GM11168 (cell line): Measurements from ENCODE around the gene HOXA11.

Source experiments
- in situ Hi-C: fragments of 300-500 bp; cut with MboI; formaldehyde crosslinking; loops from one replicate; pipeline ENCODE4 v1.12.0; 2022; ENCODE audit warnings: low sequenced_read_pairs; ENCODE audit not compliant: unreplicated experiment

Gene HOXA11

GRCh38 chr7:27208998-27209397 lies 24.0 kb upstream of the HOXA11 start:
- in situ Hi-C loops = loop anchor here (10.0 to 25.0 kb wide), 3 partner anchors 378 to 716 kb away; no protein-coding TSS in a partner anchor

DNA sequence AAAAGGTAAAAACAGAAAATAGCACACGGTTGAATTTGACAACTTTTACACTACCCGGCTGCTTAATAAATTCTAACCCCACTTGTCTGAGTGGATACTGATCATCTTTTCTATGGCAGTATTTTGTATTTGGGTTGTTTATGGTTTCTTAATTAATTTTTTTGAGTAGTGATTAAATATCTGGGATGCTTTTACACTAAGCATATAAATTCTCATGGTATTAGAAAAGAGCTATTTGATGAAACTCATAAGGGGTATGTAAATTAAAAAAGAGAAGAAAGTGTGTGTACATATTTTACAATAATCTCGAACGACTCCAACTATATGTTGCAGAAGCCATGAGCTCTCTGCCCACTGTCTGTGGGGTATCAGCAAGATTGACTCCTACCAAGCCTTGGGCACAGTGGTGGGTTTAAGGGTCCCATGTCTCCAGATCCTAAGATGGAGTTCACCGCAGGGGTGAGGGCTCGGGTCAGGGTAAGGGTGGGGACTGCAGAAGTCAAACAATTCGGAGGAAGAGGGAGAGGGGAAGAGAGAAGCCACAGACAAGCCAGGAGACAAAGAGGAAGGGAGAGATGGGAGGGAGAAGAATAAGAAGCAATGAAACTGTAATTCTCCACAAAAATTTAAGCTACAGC lies 22.4 kb upstream of the HOXA11 start:
- in situ Hi-C loops = loop anchor here (10.0 to 25.0 kb wide), 3 partner anchors 380 to 717 kb away; no protein-coding TSS in a partner anchor

GRCh38 chr7:27205325-27206280 lies 20.6 kb upstream of the HOXA11 start:
- in situ Hi-C loops = loop anchor here (10.0 to 25.0 kb wide), 3 partner anchors 382 to 719 kb away; no protein-coding TSS in a partner anchor

GRCh38 chr7:27204851-27205322 lies 19.9 kb upstream of the HOXA11 start:
- in situ Hi-C loops = loop anchor here (10.0 to 25.0 kb wide), 3 partner anchors 382 to 720 kb away; no protein-coding TSS in a partner anchor

DNA sequence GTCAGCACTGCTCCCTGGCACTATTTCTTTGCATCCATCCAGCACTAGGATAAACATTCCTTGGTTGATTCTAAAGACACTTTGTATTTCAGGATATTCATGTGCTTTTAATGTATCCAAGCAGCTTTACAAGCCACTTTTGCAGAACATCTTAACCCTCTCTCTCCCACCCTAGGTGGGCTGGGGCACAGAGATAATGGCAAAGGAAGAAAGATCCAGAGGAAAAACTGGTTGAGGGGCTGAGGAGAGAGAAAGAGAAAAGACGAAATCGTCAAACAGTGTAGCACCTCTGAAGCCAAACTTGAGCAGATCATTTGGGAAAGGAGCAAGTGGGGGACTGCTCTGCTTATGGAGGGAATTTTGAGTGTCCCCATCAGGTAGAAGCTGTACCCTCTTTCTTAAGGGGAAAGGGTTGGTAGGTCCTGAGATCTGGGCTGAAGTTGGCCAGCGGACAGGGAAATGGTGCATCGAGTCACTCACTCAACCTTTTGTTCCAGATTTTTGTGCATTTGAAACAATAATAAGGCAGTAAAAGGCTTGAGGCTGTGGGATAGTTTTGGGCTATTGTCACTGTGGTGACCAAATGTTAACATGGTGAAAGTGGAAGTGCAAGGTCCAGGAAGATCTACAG lies 19.0 kb upstream of the HOXA11 start:
- in situ Hi-C loops = loop anchor here (10.0 to 25.0 kb wide), 3 partner anchors 383 to 721 kb away; no protein-coding TSS in a partner anchor

DNA sequence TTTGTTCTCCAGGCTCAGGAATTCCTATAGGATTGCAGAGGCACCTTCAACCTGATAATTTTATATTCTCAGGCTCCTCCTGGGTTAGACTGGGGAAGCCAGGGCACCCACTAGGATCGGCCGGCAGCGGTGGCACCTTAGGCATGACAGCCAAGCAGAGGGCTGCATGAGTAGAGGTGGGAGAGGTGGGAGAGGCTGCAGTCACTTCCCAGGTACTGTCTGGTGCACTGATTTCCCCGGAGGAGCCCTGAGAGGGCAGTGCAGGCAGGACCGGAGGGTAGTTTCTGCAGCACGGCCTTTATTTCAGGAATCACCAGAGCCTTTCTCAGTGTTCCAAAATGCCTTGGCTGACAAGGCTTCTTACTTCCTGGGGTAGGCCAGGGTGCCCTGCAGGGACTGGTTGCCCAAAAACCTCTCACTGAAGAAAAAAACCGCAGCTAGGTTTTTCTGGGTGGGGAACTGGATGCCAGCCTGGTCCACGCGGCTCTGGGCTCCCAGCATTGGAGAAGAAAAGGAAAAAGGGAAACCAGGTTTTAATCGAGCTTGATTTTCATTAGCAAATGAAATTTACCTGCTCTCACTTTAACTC lies 18.4 kb upstream of the HOXA11 start:
- in situ Hi-C loops = loop anchor here (10.0 to 25.0 kb wide), 3 partner anchors 384 to 721 kb away; no protein-coding TSS in a partner anchor

DNA sequence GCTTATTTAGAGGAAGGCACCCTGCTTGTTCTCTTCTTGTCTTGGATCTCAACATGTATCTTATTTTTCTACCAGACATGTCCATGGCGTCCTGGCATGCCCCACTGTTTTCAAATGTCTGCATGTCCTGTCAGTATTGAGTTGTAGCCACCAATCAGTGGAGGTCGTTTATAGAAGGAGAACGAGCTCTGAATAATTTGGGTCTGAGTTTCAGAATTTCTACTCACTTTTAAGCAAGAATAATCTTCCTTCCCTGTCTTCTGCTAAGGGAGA lies 17.8 kb upstream of the HOXA11 start:
- in situ Hi-C loops = loop anchor here (10.0 to 25.0 kb wide), 3 partner anchors 385 to 722 kb away; no protein-coding TSS in a partner anchor

GRCh38 chr7:27202018-27202861 lies 17.2 kb upstream of the HOXA11 start:
- in situ Hi-C loops = loop anchor here (10.0 to 25.0 kb wide), 3 partner anchors 385 to 723 kb away; no protein-coding TSS in a partner anchor

GRCh38 chr7:27201580-27202017 lies 16.6 kb upstream of the HOXA11 start:
- in situ Hi-C loops = loop anchor here (10.0 to 25.0 kb wide), 3 partner anchors 386 to 723 kb away; no protein-coding TSS in a partner anchor

DNA sequence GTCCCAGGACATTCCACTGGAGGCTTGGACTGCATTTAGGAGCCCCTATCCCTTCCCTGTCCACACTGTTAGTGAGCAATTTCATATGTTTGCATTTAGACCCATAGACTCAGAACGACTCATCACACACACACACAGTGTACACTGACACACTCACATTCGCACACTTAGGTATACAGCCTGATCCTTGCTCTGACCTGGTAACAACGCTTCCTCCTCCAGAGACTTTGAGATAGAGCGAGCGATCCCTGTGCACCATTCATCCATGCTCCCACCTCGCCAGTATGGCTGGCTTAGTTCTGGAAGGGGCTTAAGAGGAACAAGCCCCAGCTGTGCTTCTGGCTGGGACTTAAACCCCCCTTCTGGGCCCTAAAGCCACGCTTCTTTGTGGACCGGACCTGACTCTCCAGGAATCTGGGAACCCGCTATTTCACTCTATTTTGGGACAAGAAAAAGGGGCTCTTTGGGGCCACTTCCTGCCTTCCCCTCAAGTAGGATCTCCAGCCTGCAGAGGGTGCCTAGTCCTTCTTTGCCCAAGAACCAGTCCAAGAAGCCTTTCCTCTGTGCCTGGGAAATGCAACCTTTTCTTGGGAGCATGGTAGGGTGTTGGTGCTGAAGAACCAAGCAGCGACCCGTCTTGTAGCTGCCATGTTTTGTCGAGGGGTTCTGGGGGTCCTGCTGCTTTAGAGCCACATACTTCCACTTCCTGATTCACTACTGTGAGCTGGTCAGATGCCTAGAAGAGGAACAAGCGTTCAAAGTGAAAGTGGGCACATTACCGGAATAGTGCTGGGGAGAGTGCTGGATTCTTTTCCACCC lies 15.9 kb upstream of the HOXA11 start:
- in situ Hi-C loops = loop anchor here (10.0 to 25.0 kb wide), 3 partner anchors 386 to 724 kb away; no protein-coding TSS in a partner anchor

- in situ Hi-C loops = loop anchor here (10.0 to 25.0 kb wide), 4 partner anchors 387 to 1338 kb away; no protein-coding TSS in a partner anchor
Measured at GRCh38 chr7:27199849-27200760, 15.1 kb upstream of the HOXA11 start, which contains the start of gene HOXA13. Gene HOXA13, minus strand, starts transcription at chr7:27200091. Its CDS starts 14 bp downstream, at chr7:27200077.

- in situ Hi-C loops = loop anchor here (25.0 kb wide), 1 partner anchor 1337 kb away; no protein-coding TSS in a partner anchor
Measured at GRCh38 chr7:27198871-27199801, 14.1 kb upstream of the HOXA11 start.

DNA sequence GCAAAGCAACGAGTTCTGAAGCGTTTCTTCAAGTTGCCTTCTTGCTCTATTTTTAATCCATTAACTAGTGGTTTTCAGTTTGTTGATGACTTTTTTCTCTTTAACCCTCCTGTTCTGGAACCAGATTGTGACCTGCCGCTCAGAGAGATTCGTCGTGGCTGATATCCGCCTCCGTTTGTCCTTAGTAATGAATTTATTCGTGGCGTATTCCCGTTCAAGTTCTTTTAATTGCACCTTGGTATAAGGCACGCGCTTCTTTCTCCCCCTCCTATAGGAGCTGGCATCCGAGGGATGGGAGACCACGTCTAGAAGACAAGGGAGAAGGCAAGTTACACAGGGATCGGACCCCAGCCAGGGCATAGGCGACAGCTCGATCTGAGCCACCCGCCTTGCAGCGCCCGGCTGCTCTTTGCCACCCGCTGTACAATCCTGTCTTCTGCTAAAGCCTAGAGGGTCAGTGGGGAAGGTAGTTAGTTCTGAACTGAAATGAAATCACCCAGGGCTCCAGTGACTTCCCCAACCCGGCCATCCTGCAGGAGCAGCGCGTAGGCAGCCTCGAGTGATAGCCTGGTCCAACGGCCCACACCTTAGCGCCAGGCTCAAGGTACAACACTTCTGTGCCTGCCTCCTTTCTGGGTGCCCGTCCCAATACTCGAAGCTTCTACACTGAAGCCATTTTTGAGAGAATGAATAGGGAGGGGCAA lies 13.3 kb upstream of the HOXA11 start:
- in situ Hi-C loops = loop anchor here (25.0 kb wide), 1 partner anchor 1336 kb away; no protein-coding TSS in a partner anchor

DNA sequence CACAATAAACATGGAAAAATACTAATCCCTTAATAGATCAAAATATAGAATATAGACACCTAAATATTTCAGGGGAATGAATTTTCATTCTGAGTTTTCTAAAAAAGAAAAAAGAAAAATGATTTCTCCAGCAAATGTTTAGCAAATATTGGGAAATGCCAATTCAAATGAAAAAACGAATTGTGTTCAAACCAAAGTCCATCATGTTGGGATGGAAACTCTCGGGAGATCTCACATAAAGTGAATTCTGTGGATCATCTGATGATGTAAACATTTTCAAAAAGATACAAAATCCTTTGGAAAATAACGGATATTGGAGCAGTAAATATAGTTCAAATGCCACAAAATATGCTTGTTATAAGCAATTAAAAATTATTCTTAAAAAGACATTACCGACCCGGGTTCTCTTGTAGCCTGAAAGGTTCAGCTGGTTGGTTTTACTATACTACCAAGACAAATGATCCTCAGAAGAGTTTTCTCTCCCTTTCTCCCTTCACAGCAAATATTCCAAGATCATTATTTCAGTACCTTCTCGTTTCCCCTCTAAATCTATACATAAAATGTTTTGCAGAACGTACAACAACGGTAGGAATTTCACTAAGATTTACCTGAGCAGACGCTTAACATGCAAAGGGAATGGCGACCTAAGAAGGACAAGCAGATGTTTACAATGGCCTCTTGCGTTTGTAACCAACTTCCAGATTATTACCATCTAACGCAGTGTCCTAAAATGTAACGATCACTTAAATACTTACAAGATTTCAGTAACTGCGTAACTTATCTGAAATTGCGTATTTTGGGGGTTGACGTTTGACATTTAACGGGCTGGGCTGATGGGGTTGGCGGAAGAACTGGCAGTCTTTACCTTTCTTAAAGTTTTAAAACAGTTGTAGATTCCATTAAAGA lies 12.4 kb upstream of the HOXA11 start:
- in situ Hi-C loops = loop anchor here (25.0 kb wide), 1 partner anchor 1335 kb away; no protein-coding TSS in a partner anchor
